HG02870 (cell line): ENCODE results near the gene UNCX.

ENCODE experiments used
- ATAC-seq: cut with Tn5 transposase; IDR thresholded peaks from one replicate; pipeline ENCODE4 v1.9.1; 2021; ENCODE audit warnings: mild to moderate bottlenecking, moderate library complexity; ENCODE audit not compliant: unreplicated experiment

The UNCX gene

DNA sequence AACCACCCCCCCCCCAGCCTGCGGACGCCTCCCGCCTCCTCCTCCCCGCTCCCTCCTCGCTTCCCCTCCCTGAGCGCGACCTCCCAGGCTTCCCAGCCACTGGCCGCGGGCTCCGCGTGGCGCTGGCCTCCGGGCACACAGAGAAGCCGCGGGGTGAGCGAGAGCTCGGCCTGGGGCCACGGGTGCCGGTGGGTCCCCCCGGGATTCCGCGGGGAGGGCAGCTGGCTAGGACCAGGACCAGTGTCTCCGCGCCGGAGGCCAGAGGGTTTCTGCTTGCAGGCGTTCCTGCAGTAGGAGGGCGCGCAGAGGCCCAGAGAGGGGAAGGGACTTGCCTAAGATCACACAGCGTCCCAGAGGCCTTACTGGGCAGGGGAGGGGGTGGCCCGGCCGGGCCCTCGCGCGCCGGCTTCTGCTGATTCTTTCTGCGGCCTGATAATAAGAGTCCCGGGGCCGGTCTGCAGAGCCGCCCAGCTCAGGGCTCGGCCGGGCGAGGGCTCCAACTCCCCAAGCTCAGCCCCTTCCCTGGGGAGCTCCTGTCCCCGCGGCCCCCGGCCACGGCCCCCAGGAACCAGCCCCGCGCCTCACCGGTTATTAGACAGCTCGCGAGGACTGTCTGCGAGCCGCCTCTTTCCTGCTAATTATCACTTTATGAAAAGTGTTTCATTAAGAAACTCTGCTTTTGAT is 10.1 kb downstream of the UNCX start:
- ATAC-seq, result no peak

DNA sequence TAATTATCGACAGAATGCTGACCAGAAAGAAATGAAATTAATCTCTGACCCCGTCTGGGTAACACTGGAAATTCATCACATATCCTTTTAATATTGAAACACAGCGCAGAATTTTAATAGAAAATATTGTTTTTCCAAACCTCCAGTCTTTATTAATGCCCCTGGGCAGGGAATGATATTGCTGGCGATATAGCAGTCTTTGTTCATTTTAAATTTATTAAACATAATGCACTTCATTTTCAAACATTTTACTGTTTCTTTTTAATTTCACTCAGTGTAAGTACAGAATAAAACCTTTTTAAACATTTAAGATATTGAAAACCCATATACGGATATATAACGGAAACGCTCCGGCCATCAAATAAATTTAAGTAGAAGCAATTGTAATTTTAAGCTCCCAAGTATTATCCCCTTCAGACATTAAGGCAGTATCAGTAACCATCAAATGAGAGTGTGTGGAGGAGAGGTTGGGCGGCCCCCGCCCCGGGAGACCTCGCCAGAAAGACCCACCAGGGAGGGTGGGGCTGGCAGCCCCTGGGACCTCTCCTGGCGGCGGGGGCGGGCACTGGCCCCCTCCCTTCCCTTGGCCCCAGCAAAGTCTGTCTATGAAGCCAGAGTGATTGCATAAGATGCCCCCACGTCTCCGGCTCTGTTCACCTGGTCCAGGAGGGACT is 10.8 kb downstream of the UNCX start:
- ATAC-seq, result no peak

DNA sequence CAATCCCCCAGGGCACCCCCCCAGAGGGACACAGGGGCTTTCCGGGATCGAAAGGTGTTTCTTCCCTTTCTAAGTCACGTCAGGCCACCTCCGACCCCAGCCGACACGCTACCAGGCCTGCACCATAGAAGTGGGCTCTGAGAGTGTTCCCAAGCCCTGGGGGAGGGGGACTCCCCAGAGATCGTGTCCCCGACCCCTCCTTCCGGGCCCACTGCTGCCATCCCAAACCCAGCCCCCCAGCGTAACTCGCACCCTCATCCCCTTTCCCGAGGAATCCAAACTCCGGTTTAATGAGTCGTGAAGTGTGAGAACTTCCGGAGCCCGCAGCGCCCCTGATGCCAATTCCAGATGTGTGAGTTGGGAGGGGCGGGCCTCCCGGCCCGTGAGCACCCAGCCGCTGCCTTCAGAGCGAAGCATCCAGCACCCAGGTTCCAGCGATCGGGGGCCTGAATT is 11.3 kb downstream of the UNCX start:
- no peak for ATAC-seq

DNA sequence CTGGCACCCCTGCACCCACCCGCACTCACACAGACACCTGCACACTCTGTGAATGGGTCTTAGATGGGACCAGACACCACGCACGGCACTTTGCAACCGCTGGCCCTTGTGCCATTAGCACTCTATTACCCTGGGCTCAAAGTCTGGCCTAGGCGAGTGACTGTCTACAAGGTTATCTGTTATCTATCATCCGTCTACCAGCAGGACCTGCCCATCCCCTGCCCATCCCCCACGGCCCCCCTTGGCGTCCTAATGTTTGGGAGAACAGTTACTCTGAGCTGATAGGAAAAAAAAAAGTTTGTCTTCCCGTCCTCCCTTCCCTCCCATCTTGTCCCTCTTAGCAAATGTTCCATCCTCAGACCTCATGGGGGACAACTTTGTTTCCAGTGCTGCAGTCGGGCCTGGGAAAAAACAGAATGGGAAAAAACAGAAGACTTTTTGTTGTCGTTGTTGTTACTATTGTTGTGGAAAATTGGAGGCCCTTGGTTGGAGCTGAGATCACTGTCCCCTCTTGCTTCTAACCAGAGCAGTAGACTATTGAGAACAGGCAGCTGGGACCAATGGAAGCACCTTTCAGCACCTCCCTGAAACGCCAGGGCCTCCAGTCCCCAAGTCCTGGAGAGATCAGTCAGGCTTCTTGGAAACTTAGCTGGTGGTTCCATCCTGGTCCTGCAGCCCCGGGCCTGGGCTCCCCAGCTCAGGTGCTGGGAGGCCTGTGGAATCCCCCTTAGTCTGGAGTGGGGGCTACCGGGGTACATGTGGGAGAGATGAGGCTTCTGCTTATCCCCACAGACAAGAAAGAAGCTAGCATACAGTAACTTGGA is 12.2 kb downstream of the UNCX start:
- no peak for ATAC-seq

DNA sequence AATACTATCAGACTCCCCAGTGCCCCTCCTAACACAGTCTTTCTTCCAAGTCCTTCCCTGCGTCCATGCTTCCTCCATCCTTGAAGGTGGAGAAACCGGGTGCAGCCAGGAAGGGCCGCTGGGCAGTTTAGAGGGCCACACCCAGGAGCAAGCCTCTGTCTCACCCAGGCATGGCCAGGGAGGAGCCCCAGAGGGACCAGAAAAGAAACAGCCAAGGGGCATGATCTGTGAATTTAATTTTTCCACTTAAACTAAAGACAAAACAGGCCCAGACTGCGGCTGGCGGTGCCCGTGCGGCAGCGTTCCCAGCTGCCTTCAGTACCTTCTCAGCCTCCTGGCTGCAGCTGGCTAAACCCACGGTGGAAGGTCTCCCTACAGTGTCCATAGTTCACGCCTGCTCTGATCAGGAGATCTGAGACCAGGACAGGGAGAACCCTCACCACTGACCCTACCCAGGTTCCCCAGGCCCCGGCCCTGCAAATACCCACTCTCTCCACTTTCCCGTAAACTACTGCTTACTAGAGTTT is 12.9 kb downstream of the UNCX start:
- no peak for ATAC-seq

DNA sequence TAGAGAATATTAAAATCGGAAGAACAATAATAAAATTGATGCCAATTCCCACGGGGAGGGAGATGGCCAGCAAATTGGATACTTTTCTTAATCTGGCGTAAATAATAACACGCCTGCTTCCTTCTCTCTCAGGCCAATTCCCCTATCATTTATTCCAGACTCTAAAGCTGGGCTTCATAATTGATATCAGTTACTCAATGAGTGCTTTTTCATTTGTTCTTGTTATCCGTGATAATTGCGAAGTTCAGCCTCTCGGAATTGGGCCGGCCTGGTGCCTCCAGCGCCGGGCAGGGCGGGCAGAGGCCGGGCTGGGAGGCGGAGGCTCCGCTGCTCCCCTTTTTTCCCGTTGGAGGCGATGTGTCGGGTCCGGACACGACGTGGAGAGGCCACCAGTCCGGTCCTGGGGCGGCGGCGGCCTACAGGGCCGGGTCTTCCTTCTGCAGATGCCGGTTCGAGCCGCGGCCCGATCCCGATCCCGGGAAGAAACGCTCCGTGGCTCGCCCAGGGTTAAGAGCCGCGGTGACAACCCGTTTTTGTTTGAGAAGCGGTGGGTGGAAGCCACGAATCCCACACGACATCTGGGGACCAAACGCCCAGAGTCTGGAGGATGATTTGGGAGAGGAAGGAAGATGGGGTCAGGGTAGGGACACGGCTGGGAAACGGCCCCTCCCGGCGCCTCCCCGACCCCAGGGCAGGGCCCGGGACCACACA is 13.6 kb downstream of the UNCX start:
- no peak for ATAC-seq

DNA sequence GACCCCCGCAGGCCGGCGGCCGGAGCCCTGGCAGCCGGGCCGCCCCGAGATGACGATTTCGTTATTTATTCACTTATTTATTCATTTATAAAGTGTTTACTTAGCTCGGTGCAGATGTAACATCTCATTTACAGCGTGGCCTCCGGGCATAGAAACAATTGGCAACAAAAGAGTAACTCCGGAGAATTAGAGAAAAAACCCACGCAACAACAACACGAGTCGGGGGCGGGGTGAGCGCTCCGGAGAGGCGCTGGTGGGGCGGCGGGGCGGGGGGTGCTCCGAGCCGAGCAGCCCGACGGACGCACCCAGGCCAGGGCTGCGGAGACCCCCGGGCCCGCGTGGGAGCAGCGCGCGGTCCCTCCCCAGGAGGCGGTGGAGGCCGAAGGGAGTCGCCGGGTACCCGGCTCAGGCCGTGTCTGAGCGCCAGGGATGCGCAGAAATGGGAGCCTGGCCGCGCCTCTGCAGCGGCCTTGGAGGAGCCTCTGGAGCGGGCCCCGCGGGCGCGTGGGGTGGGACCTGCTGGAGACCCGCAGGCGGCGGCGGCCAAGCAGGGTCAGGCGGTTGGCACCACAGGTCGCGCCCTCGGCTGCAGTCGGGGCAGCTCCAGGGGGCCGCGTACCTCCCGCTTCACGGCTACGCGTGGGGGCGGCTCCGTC is 14.3 kb downstream of the UNCX start:
- no peak for ATAC-seq

DNA sequence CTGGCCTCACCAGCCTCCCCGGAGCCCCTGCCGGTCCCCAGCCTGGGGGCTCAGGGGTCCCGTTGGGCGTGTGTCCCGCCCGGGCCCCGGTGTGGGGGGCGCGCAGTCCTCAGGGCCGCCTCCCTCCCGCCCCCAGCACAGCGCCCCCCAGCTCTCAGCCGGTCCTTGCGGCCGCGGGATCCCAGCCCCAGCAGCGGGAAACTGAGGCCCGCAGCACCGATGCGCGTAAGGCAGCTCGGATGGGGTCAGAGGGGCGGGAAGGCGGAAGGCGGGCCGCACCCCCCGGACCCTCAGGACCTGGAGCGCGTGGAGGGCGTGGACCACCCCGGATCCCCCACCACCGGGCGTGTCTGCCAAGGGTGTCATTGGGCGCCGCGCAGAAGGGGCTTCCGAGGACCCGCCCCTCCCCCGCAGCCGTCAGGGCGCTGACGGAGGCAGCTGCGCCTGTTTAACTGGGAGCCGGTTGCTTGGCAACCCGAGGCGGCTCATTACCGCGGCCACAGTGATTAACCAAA is 14.9 kb downstream of the UNCX start:
- ATAC-seq, result no peak

DNA sequence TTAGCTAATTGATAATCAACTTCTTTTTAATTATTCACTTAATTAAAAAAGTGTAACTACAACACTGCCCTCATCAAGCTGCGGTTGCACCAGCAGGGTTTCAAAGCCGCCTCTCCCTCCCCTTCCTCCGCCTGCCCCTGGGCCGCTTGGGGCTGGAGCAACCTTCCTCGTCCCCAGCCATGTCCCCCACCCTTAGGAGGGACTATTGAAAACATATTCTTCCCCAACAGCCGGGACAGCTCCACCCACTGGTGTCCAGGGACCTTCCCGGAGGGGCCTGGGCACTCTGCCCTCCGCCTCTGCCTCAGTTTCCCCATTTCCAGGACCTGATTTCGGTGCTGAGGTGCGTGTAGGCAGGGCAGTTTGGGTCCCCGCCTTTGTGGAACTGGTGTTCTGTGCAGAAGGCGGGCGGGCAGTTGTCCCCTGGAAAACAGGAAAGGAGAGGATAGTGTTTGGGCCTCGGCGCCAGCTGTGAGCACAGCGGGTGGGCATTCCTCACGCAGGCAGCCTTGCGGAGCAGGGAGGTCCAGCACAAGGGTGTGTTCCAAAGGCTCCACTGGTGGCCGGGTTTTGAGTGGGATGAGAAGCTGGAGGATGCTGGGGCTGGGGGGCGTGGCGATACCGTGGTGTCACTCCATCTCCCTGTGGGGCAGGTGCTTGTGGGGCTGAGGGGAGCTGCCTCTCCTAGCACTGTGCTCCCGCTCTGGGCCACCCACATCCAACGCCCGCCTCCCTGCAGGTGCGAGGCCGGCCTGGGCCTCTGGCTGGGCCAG is 15.7 kb downstream of the UNCX start:
- ATAC-seq, result no peak

DNA sequence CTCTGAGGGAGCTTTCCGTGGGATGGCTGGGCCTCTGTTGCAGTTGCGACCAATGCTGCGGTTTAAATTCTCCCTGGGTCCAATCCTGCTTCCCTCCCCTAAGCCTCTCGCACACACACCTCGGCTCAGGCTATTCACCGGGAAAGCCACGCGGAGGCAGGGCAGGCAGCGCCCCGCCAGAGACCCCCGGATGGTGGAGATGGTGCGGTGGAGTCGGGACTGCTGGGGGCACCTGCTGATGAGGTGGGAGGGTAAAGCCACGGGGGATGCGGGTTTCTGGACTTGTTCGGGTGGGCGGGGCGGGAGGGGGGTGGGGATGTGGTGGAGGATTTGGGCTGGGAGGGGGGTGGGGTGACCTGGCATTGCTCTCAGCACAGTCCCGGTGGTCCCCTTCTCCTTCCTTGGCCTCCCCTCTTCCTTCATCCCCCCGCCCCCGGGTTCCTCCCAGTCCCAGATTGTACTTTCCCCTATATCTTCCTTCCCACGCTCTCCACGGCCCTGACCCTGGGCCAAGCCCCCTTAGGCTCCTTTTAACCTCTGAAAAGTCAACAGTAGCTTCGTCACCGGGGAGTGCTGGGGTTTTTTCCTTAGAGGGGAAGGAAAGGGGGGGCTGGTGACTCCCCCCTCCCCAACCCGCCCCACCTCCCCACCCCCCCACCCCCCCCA is 16.4 kb downstream of the UNCX start:
- no peak for ATAC-seq

DNA sequence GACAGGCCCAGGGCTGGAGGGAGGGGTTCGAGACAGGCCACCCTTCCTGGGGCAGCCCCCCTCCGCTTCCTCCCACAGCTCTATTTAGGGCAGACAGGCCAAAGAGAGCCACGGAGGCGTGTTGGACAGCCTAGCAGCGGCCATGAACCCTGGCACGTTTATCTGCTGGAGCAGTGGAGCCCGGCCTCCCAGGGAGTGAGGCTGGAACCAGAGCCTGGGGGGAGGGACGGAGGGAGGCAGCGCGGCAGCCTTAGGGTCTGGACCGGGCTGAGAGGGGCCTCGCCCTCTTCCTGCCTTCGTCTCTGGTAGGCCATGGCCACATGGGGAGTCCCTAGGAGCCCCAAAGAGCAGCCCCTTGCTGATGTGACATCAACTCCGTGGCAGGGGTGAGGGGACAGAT is 17.1 kb downstream of the UNCX start:
- ATAC-seq, result no peak

DNA sequence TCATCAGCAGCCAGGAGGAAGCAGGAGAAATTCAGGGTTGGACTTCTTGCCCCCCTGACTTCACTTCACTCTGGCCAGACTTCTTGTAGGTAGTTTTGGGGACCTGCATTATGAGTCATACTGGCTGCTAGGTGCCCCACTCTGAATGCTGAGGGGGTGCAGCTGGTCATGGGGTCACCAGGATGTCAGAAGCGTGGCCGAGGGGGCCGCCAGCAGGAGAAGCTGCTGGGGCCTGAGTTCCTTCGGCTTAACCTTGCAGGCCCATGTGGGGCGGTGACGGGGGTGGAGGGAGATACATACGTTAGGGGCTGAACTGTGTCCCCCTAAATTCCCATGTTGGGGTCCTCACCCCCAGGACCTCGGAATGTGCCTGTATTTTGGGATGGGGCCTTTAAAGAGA is 18.2 kb downstream of the UNCX start:
- ATAC-seq, result no peak

DNA sequence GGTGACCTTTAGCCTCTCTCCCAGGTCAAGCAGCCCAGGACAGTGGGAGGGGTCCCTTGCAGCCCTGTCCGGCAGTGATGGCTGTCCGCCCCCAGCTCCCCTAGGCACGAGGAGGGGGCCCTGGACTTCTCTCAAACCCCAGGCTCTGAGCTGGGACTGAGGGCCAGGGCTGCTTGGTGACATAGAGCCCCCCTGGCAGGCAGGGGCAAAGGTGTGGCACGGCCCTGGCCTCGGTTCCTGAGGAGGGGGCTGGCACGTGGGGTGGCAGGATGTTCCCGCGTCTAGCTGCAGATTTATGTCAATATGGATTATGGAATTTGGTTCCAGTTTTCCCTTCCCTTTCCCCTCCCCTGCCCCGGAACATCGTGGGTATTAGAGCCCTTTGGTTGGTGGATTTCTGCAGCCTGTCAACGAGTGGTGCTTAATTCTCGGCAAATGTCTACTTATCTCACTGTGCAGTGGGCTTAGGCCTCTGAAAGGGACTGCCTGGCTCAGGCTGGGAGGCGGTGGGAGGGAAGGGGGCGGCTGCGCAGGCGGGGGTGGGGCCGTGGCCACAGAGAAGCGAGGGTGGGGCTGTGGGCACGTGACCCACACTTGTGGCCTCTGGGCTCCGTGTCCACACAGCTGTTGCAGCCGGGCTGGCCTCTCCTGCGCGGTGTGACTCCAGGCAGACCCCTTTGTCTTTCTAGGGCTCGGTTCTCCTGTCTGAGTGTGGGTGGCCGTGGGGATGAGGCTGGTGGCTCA is 19.3 kb downstream of the UNCX start:
- no peak for ATAC-seq

DNA sequence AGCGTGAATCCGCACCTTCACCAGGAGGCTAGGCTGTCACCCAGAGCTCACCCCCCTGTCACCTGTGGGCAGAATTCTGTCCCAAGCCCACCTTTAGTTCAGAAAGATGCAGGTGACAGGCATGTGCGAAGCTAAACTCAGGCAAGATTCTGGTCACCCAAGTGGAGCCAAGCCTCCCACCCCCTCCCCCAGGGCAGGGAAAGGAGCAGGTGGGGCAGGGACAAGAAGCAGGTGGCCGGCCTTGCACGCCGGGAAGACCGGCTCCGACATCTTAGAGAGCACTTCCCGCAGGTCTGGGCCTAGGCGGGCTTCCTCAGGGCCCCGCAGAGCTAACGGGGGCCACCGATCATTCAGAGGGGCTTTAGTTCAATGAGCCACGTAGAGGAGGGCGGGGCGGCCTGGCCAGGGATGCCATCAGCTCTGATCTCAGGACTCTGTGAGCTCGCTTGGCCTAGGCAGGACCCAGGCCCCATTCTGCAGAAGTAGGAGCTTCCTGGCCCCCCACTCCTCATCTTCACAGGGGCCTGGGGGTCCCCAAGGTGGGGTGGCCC is 19.9 kb downstream of the UNCX start:
- no peak for ATAC-seq

DNA sequence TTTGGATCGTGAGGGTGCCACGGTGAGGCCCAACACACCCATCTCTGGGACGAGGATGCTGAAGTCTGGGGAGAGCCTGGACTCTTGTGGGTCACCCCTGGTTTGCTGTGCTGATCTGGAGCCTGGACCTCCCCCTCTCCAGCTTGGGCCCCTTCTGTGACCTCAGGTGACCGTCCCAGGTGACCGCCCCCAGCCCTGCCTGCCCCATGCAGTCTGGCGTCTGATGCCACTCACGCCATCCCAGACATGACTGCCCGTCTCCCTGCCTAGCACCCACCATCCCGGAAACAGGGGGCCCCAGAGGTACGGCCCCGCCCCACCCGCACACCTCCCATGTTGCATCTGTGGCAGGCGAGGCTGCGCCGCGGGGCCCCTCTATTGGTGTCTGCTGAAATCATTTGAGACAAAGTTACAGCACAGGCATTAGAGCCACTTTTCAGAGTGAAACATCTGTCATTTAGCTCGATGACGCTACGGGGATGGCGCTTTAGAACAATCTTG is 21.1 kb downstream of the UNCX start:
- ATAC-seq, result no peak

DNA sequence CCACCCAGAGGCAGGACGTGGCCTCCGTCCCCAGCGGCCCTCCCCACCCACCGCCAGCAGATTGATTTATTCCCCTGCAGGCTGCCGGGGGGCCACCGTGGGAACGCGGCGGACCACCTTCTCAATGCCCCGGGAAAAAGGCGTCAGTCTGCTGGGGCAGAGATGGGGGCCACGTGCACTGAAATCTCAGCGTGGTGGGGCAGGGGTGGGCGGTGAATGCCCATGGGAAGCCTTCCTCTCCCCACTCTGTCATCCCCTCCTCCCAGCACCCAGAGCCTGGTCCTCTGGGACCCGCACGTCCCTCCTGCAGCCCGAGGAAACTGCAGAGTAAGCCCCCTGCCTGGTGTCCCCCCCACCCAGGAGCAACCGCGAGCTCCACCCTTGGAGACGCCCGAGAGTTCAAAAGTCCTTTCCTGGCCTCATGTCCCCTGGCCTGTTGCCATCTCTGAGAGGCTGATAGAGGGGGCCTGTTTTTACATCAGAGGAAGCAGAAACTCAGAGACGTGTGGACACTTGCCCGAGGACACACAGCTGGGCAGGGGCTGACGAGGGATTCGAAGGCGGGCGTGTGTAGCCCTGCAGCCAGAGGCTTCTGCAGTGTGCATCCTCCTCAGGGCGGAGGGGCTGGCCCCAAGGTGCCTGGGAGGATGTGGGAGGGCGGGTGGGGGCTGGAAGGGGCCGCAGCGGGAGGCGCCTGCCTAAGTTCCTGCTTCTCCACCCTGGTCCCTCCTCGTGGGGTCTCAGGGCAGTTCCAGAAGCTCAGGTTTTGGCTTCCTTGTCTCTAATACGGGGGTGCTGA is 21.8 kb downstream of the UNCX start:
- no peak for ATAC-seq
